ENCODE results near the gene RASSF8. TPM values are rescaled to one million over a fixed set of nuclear protein-coding genes. Genes with fewer than 3 reads are reported as not detected.
A peak's percentile ranks its signal among the peaks of the same experiment; 100 is the strongest.

Gene RASSF8
- total RNA-seq: 10 to 100 TPM; 56.8 to 81.0 (median 77.3) TPM

DNA sequence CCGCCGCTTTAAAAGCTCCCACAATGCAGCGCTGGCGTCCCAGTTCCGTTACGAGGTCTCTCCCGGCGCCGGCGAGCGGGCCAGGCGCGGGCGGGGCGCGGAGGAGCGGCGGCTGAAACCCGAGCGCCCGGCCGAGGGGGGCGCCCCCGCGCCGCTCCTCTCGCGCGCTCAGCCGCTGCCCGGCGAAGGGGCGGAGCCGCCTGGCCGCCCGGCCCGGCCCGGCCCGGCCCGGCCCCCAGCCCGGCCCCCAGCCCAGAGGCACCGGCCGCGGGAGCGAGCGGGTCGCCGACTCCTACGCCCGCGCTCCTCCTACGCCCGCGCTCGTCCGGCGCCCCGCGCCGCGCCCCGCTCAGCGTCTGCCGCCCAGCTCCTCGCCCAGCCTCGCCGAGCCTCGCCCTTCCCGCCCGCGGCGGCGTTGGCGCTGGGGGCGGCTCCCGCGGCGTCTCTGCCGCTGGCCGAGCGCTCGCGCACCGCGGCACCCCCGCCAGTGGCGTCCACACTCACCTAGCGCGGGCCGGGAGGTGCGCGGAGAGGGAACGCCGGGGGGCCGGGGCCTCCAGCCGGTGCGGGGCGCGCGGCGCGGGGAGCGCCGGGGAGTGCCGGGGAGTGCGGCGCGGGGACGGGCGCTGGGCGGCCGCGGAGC, at the start of gene RASSF8:
Gene RASSF8, plus strand, starts transcription at position 255 of the 643 bp plus-strand sequence. CDS start 96,662 bp downstream, outside the sequence.
- TF ChIP-seq EP300 (IDR thresholded peaks at IDR 0.05) (no peak), POLR2A (IDR thresholded peaks at IDR 0.05; ENCODE audit: low read depth) (no peak), CTCF (IDR thresholded peaks at IDR 0.05) (no peak), POLR2AphosphoS5 (IDR thresholded peaks at IDR 0.05) (peak in 1 of 2 donors; percentile 77)
- WGBS: no CpG with 5 or more reads among the region's 113 CpGs
- Histone ChIP-seq H3K4me3 (peak within 1 kb of the TSS; percentile 76 to 91 (median 86)), H3K4me1 (peaks cover 28 to 48% (median 42%) of the 10 kb centered on the region in 4 donors), H3K9me3 (no peaks in the 10 kb centered on the region), H3K27me3 (no peaks in the 10 kb centered on the region), H3K27ac (replicated peaks in 1 of 4) (peak within 1 kb of the TSS; percentile 94 to 97 (median 96)), H3K36me3 (peaks cover 0 to 12% (median 3%) of the 10 kb centered on the region in 4 donors)
- intact Hi-C loops (cut with DNase I): loop anchor here (5.0 to 10.0 kb wide), 3 partner anchors 59 to 521 kb away; no protein-coding TSS in a partner anchor
- no peak for DNase-seq (ENCODE audit: extremely low spot score)

DNA sequence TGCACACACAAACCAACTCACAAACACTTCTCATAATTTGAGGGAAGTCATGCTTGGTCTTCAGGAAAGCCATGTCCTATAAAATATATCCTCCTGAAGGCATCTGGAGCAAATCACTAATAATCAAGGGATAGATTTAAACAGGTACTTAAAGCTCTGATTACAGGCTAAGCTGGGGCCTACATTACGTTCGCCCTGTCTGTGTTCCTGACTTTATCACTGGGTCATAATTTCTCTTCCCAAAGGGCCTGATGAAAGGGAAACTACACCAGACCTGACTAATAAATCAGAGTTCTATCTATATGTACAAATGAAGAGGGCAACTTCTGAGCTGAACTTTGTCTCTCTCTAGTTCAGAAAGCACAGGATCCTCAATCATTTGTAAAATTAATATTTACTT, 43.9 kb upstream of the RASSF8 start:
- TF ChIP-seq CTCF (IDR thresholded peaks at IDR 0.05): no peak
- no peak for TF ChIP-seq POLR2AphosphoS5 (IDR thresholded peaks at IDR 0.05)
- TF ChIP-seq POLR2A (IDR thresholded peaks at IDR 0.05; ENCODE audit: low read depth): no peak
- TF ChIP-seq EP300 (IDR thresholded peaks at IDR 0.05): no peak
- no peaks in the 10 kb centered on the region for H3K27me3 ChIP-seq
- H3K4me1 ChIP-seq: no peaks in the 10 kb centered on the region
- H3K36me3 ChIP-seq: no peaks in the 10 kb centered on the region
- intact Hi-C loops (cut with DNase I): no loop called here
- no peak overlapping the region for H3K27ac ChIP-seq (replicated peaks in 1 of 4)
- no peaks in the 10 kb centered on the region for H3K9me3 ChIP-seq
- DNase-seq (ENCODE audit: extremely low spot score): no peak
- WGBS: 93% methylated on average over 2 of the region's 2 CpGs
- H3K4me3 ChIP-seq: no peak overlapping the region

DNA sequence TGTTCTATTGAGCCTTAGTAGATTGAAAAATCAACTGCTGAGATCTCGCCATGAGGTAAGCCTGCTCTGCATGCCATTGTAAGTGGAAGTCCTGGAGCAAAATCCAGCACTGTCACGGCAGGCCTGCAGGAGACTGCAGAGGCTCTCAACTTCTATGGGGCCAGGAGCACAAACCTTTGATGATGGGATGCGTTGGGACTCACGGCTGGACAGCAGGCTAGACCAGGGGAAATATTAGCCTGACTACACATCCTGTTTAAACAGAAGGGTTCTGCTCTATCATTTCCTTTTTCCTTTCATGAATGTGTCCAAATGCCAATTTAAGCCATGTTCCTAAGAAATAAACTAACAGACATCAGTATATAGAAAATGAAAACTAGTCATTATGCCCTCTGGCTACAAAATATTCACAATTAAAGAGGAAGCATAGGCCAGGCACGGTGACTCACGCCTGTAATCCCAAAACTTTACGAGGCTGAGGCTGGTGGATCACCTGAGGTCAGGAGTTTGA, 33.9 kb upstream of the RASSF8 start:
- Histone ChIP-seq H3K9me3 (no peaks in the 10 kb centered on the region), H3K4me1 (no peaks in the 10 kb centered on the region), H3K27me3 (no peaks in the 10 kb centered on the region), H3K36me3 (no peaks in the 10 kb centered on the region), H3K4me3 (no peak overlapping the region), H3K27ac (replicated peaks in 1 of 4) (no peak overlapping the region)
- TF ChIP-seq POLR2A (IDR thresholded peaks at IDR 0.05; ENCODE audit: low read depth) (no peak), CTCF (IDR thresholded peaks at IDR 0.05) (no peak), POLR2AphosphoS5 (IDR thresholded peaks at IDR 0.05) (no peak), EP300 (IDR thresholded peaks at IDR 0.05) (no peak)
- no peak for DNase-seq (ENCODE audit: extremely low spot score)
- WGBS: 82% methylated on average over 7 of the region's 7 CpGs
- intact Hi-C loops (cut with DNase I): no loop called here

GRCh38 chr12:25925064-25925463, 33.4 kb upstream of the RASSF8 start:
- WGBS: 92% methylated on average over 7 of the region's 7 CpGs

More at GRCh38 chr12:25925064-25925463, 33.4 kb upstream of the RASSF8 start:
- Histone ChIP-seq H3K27me3 (no peaks in the 10 kb centered on the region), H3K9me3 (no peaks in the 10 kb centered on the region), H3K4me3 (no peak overlapping the region), H3K4me1 (no peaks in the 10 kb centered on the region), H3K27ac (replicated peaks in 1 of 4) (no peak overlapping the region), H3K36me3 (no peaks in the 10 kb centered on the region)
- no peak for DNase-seq (ENCODE audit: extremely low spot score)
- intact Hi-C loops (cut with DNase I): no loop called here
- TF ChIP-seq POLR2AphosphoS5 (IDR thresholded peaks at IDR 0.05) (no peak), CTCF (IDR thresholded peaks at IDR 0.05) (no peak), EP300 (IDR thresholded peaks at IDR 0.05) (no peak)

All from esophagus muscularis mucosa (tissue), 4 donors.